ACHN (cell line): Measurements from ENCODE around the gene TNK1.

Experiments
- DNase-seq: peaks from one replicate; pipeline ENCODE4 v3.0.0-alpha.2; 2015
- in situ Hi-C: cut with HindIII; loops from 2 replicates; pipeline ENCODE4 v1.10.0; 2017; ENCODE audit warnings: low sequenced_read_pairs, low pct_ligation_motif_present, low pct_unique_long_range_greater_than_20kb

The TNK1 gene

DNA sequence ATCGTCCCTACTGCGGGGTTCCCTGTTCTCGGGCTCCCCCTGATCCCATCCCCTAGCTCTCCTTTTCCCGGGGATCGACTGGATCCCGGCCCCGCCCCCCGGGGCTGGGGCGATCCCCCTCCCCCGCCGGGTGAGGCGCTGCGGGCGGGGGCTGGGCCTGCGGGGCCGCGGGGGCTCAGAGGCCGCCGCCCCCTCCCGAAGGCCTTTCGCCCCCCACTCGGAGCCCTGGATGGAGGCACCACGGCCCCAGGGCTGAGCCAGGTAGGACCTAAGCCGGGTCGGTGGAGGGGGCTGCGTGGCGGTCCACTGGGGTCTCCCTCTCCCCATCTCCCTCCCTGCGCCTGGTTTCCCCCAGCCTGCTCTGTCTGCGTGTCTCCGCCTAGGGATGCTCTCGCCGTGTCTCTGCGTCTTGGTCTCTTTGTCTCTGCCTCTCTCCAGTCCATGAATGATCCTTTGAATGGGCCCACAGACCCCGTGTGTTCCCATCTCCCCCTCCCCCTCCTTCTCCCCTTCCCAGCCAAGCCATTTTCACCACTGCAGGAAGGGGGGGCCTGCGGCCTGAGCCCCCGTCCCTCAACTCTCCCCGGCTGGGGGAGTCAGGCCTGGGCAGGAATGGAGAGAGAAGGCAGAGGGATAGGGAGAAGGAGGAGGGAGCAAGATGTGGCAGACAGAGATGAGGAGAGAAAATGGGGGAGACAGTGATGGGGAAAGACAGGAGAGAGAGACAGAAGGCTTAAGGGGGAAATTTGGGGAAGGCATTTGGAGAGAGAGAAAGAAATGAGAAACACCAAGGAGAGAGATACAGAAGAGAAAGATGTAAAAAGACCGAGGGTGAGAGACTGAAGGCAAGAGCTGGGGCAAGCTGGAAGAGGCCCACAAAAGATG is 24.7 kb downstream of the TNK1 start:
- DNase-seq: no peak
- in situ Hi-C loops: no loop called here

DNA sequence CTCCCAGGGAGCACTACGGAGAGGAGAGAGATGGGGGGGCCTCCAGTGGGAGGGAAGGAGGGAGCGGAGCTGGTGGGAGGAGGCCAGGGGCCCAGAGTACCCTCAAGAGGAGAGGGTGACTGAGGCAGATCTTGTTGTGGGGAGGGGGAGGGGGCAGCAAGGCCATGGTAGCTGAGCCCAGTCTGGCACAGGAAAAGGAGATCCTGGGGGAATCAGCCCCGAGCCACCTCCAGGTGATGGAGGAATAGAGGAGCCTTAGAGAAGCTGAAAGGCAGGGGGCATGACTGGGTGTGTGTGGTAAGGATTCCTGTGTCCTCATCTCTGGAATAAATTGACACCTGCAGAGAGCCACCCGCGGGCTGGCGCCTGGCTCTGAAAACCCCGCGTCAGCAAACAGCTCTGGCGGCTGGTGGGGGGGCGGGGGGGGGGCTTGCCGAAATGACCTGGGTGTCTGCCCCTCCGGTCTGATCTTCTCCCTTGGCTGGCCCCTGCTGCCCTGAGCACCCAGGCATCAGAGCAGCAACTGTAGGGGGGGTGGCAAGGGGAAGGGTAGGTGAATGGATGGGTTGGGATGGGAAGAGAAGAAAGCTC is 25.4 kb downstream of the TNK1 start:
- no peak for DNase-seq
- in situ Hi-C loops: no loop called here

DNA sequence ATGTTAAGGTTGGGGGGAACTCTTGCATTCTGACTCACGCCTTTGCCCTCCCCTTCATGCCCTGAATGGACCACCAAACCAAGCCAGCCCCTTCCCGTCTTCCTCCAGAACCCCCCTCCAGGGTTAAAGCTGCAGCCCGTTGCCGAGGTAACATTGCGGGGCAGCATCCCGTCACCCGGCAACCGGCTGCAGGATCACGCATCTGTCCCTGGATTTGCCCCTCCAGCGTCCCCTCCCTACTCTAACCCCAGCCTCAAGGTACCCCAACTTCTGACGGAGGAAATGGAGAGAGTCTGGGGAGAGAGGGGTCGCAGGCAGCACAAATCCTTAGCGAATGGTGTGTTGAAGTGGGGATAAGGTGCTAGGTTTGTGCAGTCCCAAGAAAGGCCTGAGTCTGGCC is 26.2 kb downstream of the TNK1 start:
- in situ Hi-C loops: no loop called here
- DNase-seq: no peak

DNA sequence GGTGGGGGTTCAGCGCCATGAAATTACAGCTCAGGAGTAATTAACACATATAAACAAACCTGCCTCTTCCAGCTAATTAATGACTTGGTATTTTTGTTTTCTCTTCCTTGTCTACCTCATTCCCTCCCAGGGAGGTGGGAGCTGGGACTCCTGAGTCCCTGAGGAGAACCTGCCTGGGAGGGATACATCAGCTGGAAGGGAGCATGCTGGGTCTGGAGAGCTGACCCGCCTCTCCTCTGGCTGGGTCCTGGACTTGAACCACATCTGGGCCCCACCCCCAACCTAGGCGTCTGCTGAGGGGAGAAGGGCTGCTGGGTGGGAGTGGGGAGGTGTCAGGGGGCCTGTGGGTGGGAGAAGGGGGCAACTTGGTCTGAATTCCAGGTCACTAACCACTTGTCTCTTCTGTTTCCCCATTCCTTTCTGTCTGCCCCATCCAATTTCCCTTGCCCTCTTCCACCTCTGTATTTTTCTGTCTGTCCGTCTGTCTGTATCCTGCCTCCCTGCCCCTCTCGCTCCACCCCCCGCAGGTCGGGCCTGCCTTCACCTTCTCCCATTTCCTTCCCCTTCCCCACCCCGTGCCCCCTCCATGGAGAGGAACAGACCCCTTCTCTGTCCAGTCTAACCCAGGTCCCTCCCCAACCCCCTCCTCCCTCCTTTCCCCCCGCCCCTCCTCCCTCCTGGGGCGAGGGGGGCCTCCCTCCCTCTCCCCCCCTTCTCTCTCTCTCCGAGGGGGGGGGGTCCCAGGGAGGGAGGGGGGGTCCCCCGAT is 26.8 kb downstream of the TNK1 start, which contains the start of gene NLGN2:
Gene NLGN2 (plus strand): TSS at position 361 of the 767 bp plus-strand sequence. CDS start 411 bp downstream, outside the sequence.
- in situ Hi-C loops: no loop called here
- DNase-seq: no peak

GRCh38 chr17:7408252-7408727 is 27.4 kb downstream of the TNK1 start:
- DNase-seq: no peak
- in situ Hi-C loops: no loop called here

DNA sequence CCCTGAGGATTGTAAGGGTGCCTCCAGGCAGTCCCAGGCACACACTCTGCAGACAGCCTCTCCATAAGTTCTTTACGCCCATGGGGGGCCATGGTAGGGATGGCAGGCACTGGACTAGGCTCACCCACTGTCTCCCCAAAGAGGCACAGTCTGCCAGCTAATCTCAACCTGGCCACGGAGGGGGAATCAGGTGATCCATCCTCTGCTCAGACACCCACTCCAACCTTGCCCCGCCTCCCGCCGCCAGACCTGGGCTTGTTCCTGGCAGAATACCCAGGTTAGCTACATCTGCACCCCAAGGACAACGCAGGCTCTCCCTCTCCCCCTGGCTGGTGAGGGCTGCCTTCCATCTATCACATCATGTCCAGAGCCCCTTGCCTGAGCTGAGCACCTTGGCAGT is 28.0 kb downstream of the TNK1 start:
- in situ Hi-C loops: no loop called here

DNA sequence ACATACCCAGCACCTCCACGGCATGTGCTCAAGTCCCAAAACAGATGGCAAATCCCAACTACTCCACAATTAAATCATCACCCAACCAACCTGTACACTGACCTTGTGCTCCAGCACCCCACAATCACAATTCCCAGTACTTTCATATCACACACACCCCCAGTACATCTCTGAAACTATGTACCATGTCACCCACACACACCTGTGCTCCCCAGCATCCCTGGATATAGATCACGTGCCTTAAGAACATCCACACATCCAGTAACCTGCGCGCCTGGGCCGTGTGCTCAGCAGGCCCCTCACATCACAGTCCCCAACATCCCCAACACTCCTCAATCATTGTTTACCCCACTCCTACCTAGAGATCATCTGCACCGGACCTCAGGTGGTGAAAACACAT is 28.8 kb downstream of the TNK1 start:
- in situ Hi-C loops: no loop called here
- DNase-seq: no peak

More for the DNA sequence above, 28.0 kb downstream of the TNK1 start:
- DNase-seq: no peak

DNA sequence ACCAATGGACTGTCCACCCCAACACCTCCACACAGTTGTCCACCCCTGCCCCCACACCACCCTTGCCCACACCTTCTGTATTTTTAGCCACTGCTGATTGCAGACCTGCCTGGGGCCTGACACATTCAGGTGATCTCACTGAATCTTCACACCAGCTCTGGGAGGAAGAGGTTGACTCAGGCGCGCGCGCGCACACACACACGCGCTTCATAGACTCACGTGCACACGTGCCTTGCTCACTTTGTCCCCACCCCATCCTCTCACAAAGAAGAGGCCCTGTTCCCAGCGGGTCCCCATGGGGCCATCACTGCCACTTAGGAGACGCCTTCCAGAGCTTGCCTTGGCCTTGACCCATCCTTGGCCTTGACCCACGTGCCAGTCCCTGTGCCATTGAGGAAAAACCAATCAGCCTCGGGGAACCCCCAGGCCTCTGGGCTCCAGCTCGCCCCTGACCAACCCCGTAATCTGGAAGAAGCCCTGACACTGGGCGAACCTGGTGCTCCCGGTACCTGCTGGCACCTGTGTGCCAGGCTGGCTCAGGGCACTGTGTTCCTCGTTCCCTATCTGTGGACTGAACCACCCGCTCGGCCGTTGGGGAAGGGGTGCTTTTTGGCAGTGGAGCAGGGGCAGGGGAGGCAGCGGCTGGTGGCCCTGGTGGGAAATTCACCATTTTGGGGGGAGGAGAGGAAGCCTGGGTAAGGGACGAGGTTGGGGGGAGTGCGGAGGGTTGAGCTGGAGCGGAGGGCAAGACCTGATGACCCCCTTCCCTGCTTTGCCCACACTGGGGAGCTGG is 29.9 kb downstream of the TNK1 start:
- in situ Hi-C loops: no loop called here
- DNase-seq: no peak

DNA sequence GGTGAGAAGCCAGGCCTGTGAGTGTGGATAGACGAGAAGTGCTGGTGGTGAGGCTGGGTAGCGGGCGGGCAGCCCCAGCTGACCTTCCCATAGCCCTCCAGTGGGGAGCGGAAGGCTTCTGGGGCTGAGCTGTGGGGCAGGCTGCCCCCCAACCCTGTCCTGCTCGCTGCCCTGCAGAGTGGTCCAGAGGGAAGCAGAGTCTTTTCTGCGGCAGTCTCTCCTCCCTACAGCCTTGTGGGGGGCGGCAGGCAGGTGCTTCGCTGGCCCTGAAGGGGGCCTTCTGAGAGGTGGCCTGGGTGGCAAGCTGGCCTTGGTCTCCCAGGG is 30.5 kb downstream of the TNK1 start:
- in situ Hi-C loops: no loop called here
- DNase-seq: no peak

DNA sequence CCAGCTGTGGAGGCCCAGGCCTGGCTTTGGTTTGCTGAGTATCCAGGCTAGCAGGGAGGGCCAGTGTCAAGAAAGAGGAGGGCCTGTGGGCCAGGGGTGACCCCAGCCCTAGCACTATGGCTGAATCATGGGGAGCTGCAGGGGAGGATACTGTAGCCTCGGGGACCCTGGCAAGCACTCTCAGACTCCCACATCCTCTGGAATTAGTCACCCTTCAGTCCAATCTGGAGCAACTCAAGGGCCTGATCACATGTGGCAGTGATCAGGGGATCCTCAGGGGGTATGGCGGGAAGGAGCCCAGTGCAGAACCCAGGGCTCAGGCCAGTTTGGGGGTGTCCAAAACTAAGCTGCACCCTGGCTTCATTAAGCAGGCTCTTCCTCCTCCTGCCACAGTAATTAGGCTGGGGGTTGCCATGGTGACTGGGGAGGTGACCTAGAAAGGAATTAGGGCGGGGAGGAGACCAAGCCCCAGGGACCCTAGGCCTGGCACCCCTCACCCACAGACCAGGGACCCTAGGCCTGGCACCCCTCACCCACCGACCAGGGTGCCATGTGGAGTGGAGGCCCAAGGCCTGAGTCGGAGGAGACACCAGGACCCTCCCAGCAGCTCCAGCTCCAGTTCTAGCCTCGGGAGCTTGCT is 32.6 kb downstream of the TNK1 start:
- no peak for DNase-seq
- in situ Hi-C loops: no loop called here

- in situ Hi-C loops: no loop called here
- no peak for DNase-seq
These were observed 33.9 kb downstream of the TNK1 start for GRCh38 chr17:7414837-7415236.

DNA sequence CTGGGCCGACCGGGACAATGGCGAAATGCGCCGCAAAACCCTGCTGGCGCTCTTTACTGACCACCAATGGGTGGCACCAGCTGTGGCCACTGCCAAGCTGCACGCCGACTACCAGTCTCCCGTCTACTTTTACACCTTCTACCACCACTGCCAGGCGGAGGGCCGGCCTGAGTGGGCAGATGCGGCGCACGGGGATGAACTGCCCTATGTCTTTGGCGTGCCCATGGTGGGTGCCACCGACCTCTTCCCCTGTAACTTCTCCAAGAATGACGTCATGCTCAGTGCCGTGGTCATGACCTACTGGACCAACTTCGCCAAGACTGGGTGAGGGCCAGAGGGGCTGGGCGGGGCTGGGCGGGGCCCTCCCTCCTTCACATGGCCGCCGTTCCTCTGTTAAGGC is 34.9 kb downstream of the TNK1 start:
- in situ Hi-C loops: no loop called here
- no peak for DNase-seq

- in situ Hi-C loops: no loop called here
These were observed 35.4 kb downstream of the TNK1 start for GRCh38 chr17:7416323-7416722.

GRCh38 chr17:7417056-7417655 is 36.3 kb downstream of the TNK1 start:
- DNase-seq: no peak
- in situ Hi-C loops: no loop called here

More at GRCh38 chr17:7416323-7416722, 35.4 kb downstream of the TNK1 start:
- DNase-seq: no peak

- DNase-seq: no peak
- in situ Hi-C loops: no loop called here
These were observed 37.7 kb downstream of the TNK1 start for GRCh38 chr17:7418472-7419152.

DNA sequence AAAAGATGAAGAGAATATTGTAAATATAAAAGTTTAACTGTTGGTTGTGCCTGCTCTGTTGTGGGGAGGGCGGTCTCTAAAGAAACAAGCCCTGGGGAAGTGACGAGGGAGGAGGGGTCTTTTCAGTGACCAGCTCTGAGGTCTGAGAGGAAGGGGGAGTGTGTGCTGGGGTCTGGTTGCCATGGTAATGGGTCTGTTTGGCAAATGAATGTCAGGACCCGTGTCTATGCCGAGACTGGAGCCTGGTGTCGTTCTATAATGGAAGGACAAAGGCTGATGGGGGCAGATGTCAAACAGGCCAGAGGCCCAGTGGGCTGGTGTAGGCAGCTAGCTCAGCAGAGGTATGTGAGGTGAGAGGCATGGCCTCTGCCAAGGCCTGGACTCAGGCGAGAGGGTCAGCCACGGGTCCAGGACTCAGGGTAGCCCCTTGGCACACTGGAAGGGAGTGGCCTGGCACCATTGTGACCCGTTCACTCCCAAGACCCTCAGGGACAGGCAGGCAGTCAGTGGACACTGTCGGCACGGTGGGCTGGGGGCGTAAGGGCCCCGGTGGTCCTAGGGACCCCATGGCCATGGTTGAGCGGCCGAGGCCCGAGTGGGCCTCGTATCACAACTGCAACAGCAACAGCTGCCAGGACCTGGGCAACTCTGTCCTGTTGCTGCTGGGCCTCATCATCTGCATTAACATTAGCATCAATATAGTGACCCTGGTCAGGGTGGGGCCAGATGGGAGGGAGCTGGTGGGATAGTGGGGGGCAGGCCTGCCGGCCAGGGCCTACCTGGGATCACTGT is 39.1 kb downstream of the TNK1 start, which contains the start of gene SPEM1:
Gene SPEM1 (plus strand): TSS at position 506 of the 792 bp plus-strand sequence. CDS start 61 bp downstream, at position 567.
- in situ Hi-C loops: no loop called here
- no peak for DNase-seq
